Fibroblast of skin of left biceps (primary cell): ENCODE data around the gene CPED1.
"Not testable (repeated sequence)": the region's sequence is repeated elsewhere in the genome, so short reads cannot be mapped to it uniquely, and the experiment has no call there.

Experiments used
- DNase-seq, 2 experiments: peaks; one replicate each; pipeline ENCODE4 v3.0.0-alpha.2; 2013; ENCODE audit warnings: low read depth in 2 of 2

Gene CPED1

GRCh38 chr7:120996333-120996987, 7.9 kb downstream of the CPED1 start:
- peak; percentile 91 to 92 for DNase-seq

GRCh38 chr7:120996988-120997345, 8.5 kb downstream of the CPED1 start:
- no peak for DNase-seq

GRCh38 chr7:120997882-120998474, 9.5 kb downstream of the CPED1 start:
- no peak for DNase-seq

- DNase-seq, result no peak
These were observed 10.0 kb downstream of the CPED1 start for GRCh38 chr7:120998520-120998919.

- no peak for DNase-seq
These were observed 10.6 kb downstream of the CPED1 start for GRCh38 chr7:120998996-120999565.

- no peak for DNase-seq
These were observed 11.8 kb downstream of the CPED1 start for GRCh38 chr7:121000081-121000983.

- DNase-seq, result no peak
These were observed 12.9 kb downstream of the CPED1 start for GRCh38 chr7:121001234-121001906.

GRCh38 chr7:121002048-121002756, 13.7 kb downstream of the CPED1 start:
- no peak for DNase-seq

- DNase-seq, result no peak
These were observed 14.3 kb downstream of the CPED1 start for GRCh38 chr7:121002757-121003200.

- DNase-seq, result no peak
These were observed 15.6 kb downstream of the CPED1 start for GRCh38 chr7:121003986-121004685.

- not testable (repeated sequence) for DNase-seq
These were observed 16.5 kb downstream of the CPED1 start for GRCh38 chr7:121005058-121005457.

GRCh38 chr7:121005996-121006584, 17.6 kb downstream of the CPED1 start:
- DNase-seq, result no peak

GRCh38 chr7:121006711-121007315, 18.3 kb downstream of the CPED1 start:
- DNase-seq, result no peak

- DNase-seq, result no peak
These were observed 20.3 kb downstream of the CPED1 start for GRCh38 chr7:121008816-121009215.

GRCh38 chr7:121011401-121011800, 22.9 kb downstream of the CPED1 start:
- no peak for DNase-seq

GRCh38 chr7:121012170-121012874, 23.8 kb downstream of the CPED1 start:
- no peak for DNase-seq

GRCh38 chr7:121012919-121013318, 24.4 kb downstream of the CPED1 start:
- no peak for DNase-seq

GRCh38 chr7:121015560-121015959, 27.0 kb downstream of the CPED1 start:
- DNase-seq, result no peak

GRCh38 chr7:121016966-121017365, 28.5 kb downstream of the CPED1 start:
- DNase-seq, result no peak
